Nucleus accumbens (tissue), 56 donors: ENCODE measurements around the gene PTPRF.

Experiments
- DNase-seq, 56 donors: peaks; one replicate each; lab custom pipeline; 2025; lab: John Stamatoyannopoulos, UW

Gene PTPRF

DNA sequence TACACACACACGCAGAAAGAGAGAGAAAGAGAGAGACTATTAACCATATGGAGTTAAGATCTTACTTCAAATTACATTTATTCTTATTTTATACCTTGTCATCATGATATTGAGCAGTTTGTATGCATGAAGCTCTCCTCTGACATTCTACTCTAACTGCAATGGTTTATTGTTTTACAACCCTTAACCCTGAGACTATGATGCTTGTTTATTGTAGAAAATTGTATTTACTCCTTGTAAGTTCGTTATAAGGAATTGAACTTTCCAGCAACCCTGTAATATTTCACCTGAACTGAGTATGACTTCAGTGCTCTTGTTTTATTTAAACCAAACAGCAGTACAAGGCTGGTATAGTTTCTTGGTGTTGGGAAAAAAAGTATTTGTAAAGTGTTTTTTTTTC, 18.6 kb upstream of the PTPRF start:
- no peak for DNase-seq

- DNase-seq = no peak
These were observed 18.0 kb upstream of the PTPRF start for GRCh38 chr1:43512681-43513080.

GRCh38 chr1:43513471-43514173, 17.1 kb upstream of the PTPRF start:
- no peak for DNase-seq

DNA sequence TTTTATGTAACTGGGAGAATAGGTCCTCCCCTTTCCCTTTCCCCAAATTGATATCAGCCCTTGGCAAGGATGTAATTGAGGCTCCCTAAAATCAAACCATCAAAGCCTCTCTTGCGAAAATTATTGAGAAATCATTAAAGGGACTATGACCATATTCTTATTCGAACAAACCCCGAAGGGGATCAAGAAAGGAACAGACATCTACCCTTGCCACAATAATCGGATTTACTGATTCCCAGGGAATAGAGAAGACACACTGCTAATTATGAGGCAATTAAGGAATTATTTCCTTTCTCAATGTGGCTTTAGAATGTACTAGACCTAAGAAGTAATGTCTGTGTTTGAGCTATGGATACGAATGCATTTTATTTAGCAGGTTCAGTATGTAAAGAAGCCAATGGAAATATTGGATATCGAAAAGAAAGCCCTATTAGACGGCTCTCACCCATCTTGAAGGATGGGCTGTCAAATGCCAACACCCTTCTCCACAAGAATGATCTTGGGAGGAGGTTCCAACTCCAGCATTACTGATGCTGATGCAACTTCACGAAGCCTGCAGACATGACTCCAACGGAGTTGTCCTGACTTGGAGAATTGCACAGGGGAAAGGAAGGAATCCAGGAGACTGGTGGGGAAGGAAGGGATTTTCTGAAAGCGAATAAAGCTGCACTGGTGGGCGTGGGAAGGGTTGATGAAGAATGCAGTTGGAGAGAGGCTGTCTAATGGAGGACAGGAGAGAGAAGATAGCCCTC, 11.6 kb upstream of the PTPRF start:
- DNase-seq = no peak

GRCh38 chr1:43520100-43520778, 10.4 kb upstream of the PTPRF start:
- DNase-seq = no peak

DNA sequence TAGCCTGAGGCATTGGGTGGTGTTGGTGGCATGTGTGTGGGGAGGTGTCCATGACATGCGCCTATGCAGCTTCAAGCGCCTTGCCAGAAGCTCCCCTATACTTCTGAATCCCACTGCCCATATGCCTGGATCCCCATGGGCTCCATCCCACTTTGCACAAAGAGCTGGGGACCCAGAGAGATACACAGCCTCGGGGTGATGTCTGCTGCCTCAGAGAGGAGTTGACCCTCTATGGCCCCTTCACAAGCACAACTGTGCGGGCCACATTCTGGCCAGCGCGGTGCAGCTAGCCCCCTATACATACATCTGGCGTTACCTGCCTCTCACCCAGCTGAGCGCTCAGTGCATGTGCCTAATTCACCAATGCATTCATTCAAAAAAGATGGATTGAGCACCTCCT, 9.6 kb upstream of the PTPRF start:
- DNase-seq = no peak

- no peak for DNase-seq
These were observed 8.9 kb upstream of the PTPRF start for GRCh38 chr1:43521756-43522155.

DNA sequence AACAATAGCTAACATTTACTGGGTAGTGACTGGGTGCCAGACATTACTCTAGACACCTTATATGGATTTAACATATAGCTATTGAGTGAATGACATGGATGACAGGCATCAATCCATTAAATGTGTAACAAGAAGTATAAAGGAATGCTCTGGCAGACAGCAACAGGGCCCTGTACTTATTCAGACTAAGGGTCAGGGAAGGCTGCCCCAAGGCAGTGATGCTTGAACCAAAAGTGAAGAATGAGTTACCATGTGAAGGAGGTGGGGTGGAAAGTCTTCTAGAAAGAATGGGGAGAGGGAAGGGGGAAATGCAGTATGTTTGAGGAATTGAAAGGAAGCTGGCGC, 8.3 kb upstream of the PTPRF start:
- no peak for DNase-seq

GRCh38 chr1:43522776-43523480, 7.8 kb upstream of the PTPRF start:
- no peak for DNase-seq

GRCh38 chr1:43524804-43525203, 5.9 kb upstream of the PTPRF start:
- no peak for DNase-seq

- DNase-seq = no peak
These were observed 4.7 kb upstream of the PTPRF start for GRCh38 chr1:43526002-43526401.

DNA sequence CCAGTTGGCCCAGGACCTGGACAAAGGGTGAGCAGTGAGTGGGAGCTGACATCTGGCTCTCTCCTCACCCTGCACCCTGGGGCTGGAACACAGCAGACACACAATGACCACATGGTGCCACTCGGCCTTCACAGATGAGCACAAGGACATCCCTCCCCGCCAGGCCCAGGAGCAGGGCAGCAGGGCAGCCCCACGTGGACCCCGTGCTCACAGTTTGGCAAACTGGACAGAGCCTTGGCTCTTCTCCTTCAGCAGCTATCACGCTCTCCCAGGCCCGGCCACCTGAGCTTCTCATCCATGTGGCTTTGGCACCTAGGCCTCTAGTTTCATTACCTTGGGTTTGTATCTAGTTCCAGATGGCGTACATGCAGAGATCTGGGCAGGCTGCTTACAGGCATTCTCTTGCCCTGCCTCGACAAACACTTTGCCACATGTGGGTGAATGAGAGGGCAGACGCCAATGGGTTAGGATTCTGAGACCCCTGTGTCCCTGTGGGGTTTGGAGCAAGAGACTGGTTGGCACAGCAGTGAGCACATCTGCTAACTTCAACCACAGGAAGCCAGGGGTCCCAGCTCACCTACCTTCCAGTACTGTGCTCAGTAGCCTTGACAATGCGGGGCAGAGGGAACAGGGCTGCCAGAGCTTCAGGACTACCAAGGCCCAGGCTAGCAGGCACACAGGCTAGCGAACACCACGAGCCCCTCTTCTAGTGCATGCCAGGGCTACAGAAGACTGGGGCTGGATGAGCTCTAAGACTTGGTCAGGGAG, 3.4 kb upstream of the PTPRF start:
- DNase-seq = no peak

- DNase-seq = peak in 49 of 56 donors; percentile 24 to 91 (median 65)
These were observed 1.4 kb upstream of the PTPRF start for GRCh38 chr1:43529206-43529731.

- peak in 8 of 56 donors; percentile 21 to 60 (median 28) for DNase-seq
These were observed 623 bp downstream of the PTPRF start for GRCh38 chr1:43531107-43531905.

DNA sequence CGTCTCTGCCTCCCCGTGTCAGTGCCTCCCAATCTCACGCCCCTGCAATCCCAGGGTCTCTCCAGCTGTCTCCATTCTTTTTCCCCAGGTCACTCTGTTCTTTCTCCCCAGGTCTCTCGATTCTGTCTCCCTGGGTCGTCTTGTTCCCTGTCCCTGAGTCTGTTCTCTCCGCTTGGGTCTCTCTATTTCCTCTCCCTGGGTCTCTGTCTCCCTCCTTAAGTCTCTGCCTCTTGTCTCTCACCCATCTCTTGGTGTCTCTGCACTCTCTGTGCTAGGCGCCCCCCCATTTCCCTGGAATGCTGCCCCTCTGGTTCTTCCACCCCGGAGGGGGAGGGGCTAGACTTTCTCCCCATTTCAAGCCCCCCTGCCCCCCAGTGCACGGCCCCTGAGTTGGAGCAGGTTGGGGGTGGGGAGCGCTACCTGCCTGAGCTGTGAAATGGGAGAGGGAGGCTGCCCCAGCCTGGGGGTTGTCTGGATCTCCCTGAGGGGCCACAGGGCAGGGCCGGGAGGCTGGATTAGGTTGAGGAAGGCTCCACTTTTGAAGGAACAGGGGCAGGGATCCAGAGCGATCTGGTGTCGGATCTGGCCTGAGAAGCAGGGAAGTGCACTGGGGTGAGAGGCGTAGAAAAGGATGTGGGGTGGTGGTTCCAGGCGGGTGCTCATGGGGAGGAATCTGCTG, 1.4 kb downstream of the PTPRF start:
- peak in 5 of 56 donors; percentile 17 to 23 (median 20) for DNase-seq

DNA sequence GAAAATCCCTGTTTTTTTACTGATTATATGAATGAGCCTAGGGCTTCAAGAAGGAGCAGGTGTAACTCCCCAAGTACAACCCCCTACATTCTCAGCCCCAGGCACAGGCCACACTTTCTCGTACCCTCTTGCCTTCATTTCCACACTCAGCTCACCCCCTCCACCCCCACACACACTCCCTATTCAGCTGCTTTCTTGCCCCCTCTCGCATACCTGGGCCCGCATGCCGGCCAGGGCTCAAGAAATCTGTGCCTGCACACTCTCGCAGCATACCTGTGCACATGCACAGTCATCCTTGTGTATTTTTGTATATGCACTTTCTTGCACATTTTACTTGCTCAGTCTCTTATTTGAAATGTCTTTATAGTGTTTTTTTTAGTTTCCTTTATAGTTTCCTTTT, 2.0 kb downstream of the PTPRF start:
- DNase-seq = no peak

DNA sequence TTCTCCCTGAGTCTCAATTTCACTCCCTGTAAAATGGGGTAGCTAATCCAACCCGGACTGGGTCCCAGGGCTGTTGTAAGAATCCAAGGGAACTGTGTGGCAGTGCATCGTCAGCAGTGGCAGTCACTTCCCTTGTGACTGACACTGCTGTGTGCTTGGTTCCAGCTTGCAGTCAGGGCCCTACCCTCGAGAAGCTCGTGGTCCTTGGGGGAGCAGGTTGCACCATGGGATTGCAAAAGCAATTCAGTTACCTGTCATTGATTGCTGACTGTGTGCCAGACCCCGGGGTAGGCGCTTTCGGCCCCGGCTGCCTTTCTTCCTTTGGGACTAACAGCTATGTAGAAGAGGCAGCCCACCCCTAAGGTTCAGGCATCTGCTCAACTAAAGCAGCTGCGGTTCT, 2.9 kb downstream of the PTPRF start:
- DNase-seq = no peak

- no peak for DNase-seq
These were observed 3.6 kb downstream of the PTPRF start for GRCh38 chr1:43534256-43534655.
